Measurements from ENCODE around the gene MGAT5.
"Not testable (repeated sequence)": the region's sequence is repeated elsewhere in the genome, so short reads cannot be mapped to it uniquely, and the experiment has no call there.

The MGAT5 gene

GRCh38 chr2:134288814-134289213 is 34.9 kb downstream of the MGAT5 start:
- in situ Hi-C loops (cut with HindIII; ENCODE audit: low pct_ligation_motif_present, low pct_unique_long_range_greater_than_20kb, low sequenced_read_pairs), result no loop called here
- DNase-seq, result no peak

- in situ Hi-C loops (cut with HindIII; ENCODE audit: low pct_ligation_motif_present, low pct_unique_long_range_greater_than_20kb, low sequenced_read_pairs), result no loop called here
- DNase-seq, result no peak
These were observed 35.4 kb downstream of the MGAT5 start for GRCh38 chr2:134289225-134289624.

GRCh38 chr2:134290358-134290757 is 36.5 kb downstream of the MGAT5 start:
- no peak for DNase-seq
- in situ Hi-C loops (cut with HindIII; ENCODE audit: low pct_ligation_motif_present, low pct_unique_long_range_greater_than_20kb, low sequenced_read_pairs), result no loop called here

DNA sequence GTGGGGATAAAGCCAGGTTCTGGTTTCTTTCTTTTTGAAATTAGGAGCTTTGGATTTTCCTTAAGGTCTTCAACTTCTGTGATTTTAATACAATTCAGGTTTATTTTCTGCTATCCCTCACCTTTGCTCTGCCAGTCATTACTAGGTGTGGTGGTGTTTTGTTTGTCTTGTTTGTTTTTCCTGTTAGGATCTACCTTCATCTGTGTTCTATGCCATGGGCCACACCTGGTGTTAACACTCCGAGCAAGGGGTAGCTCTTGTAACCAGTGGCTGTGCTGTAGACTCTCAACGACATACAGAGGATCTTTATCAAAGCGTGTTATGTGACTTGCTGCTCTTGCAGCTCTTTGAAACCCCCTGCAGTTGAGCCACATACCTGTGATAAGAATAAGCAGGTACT is 38.6 kb downstream of the MGAT5 start:
- in situ Hi-C loops (cut with HindIII; ENCODE audit: low pct_ligation_motif_present, low pct_unique_long_range_greater_than_20kb, low sequenced_read_pairs), result no loop called here
- no peak for DNase-seq

GRCh38 chr2:134293719-134294537 is 40.1 kb downstream of the MGAT5 start:
- no peak for DNase-seq
- in situ Hi-C loops (cut with HindIII; ENCODE audit: low pct_ligation_motif_present, low pct_unique_long_range_greater_than_20kb, low sequenced_read_pairs), result no loop called here

DNA sequence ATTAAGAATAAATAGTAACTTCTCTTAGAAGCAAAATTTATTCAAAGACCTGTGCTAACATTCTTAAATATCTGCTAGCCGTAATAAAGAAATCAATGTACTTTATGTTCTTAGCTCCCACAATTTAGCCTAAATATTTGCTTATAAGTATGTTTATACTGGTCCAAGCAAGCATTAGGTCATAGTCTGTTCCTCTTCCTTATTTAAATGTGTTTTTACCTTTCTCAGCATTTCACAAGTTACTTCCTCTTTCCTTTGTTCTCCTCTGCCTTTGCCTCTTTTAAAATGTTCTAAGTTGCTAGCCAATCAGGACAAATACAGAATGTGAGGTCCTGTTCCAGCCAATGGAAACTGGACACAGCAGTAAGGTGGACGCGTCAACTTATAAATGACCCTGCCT is 40.7 kb downstream of the MGAT5 start:
- in situ Hi-C loops (cut with HindIII; ENCODE audit: low pct_ligation_motif_present, low pct_unique_long_range_greater_than_20kb, low sequenced_read_pairs); DNase-seq: not testable (repeated sequence)

- DNase-seq, result no peak
- in situ Hi-C loops (cut with HindIII; ENCODE audit: low pct_ligation_motif_present, low pct_unique_long_range_greater_than_20kb, low sequenced_read_pairs), result no loop called here
These were observed 41.6 kb downstream of the MGAT5 start for GRCh38 chr2:134295441-134295840.

GRCh38 chr2:134296301-134296700 is 42.4 kb downstream of the MGAT5 start:
- no peak for DNase-seq
- in situ Hi-C loops (cut with HindIII; ENCODE audit: low pct_ligation_motif_present, low pct_unique_long_range_greater_than_20kb, low sequenced_read_pairs), result no loop called here

DNA sequence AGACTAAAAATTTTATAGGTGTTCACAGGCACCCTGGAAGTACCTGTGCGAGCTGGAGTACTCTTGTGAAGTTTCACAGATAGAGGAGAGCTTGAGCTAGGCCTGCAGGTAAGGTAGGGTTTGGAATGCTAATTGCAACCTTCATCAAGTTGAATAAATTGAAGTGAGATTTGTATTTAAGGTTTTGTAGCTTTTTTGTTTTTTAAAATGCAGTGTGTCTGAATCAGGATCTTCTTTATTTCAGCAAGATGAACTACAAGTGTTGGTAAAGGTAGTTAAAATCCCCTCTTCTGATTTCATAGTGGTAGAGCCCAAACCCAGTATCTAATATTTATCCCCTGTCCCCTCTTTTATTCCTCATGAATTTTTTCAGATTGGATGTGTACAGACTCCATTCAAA is 45.5 kb downstream of the MGAT5 start:
- no peak for DNase-seq
- in situ Hi-C loops (cut with HindIII; ENCODE audit: low pct_ligation_motif_present, low pct_unique_long_range_greater_than_20kb, low sequenced_read_pairs), result no loop called here

DNA sequence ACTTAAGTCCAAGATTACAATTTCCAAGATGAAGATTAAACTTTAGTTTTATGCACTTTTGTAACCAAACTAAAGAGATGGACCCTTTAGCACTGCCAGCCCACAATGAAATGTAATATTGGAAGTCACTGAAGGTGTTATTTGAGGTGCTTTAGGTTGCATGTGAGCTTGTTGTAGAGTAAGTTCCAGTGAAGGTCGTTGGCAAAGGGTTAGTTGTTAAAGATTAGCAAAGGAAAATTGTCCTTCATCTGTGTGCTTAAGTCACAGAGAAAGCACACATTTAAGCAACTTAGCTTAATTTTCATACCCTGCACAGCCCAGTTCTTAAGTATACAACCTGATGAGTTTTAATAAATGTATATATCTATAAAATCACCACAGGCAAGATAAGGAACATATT is 46.7 kb downstream of the MGAT5 start:
- no peak for DNase-seq
- in situ Hi-C loops (cut with HindIII; ENCODE audit: low pct_ligation_motif_present, low pct_unique_long_range_greater_than_20kb, low sequenced_read_pairs), result no loop called here

GRCh38 chr2:134301099-134301927 is 47.4 kb downstream of the MGAT5 start:
- in situ Hi-C loops (cut with HindIII; ENCODE audit: low pct_ligation_motif_present, low pct_unique_long_range_greater_than_20kb, low sequenced_read_pairs), result no loop called here
- DNase-seq, result no peak

GRCh38 chr2:134301928-134302260 is 48.0 kb downstream of the MGAT5 start:
- DNase-seq, result no peak
- in situ Hi-C loops (cut with HindIII; ENCODE audit: low pct_ligation_motif_present, low pct_unique_long_range_greater_than_20kb, low sequenced_read_pairs), result no loop called here

GRCh38 chr2:134304394-134305108 is 50.7 kb downstream of the MGAT5 start:
- DNase-seq, result no peak
- in situ Hi-C loops (cut with HindIII; ENCODE audit: low pct_ligation_motif_present, low pct_unique_long_range_greater_than_20kb, low sequenced_read_pairs), result no loop called here

DNA sequence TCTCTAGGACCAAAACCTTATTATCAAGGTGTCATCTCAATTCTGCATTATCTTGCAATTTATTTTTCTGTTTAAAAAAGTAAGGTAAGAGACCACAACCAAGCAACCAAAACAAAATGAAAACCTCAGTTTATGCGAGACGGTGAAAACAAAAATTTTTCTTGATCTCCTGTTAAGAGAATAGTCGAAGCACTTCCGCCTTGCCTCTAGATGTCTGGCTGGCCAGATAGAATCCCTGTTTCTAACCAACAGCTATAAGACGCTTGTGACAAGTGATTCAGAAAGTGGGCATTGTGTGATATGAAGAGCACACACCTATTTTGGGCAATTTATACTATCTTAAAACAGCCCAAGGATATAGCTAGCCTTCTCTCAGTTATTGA is 51.2 kb downstream of the MGAT5 start:
- in situ Hi-C loops (cut with HindIII; ENCODE audit: low pct_ligation_motif_present, low pct_unique_long_range_greater_than_20kb, low sequenced_read_pairs), result no loop called here
- no peak for DNase-seq

GRCh38 chr2:134306521-134306920 is 52.6 kb downstream of the MGAT5 start:
- no peak for DNase-seq
- in situ Hi-C loops (cut with HindIII; ENCODE audit: low pct_ligation_motif_present, low pct_unique_long_range_greater_than_20kb, low sequenced_read_pairs), result no loop called here

GRCh38 chr2:134307334-134307733 is 53.5 kb downstream of the MGAT5 start:
- in situ Hi-C loops (cut with HindIII; ENCODE audit: low pct_ligation_motif_present, low pct_unique_long_range_greater_than_20kb, low sequenced_read_pairs), result no loop called here
- DNase-seq, result no peak

GRCh38 chr2:134308474-134309385 is 54.9 kb downstream of the MGAT5 start:
- in situ Hi-C loops (cut with HindIII; ENCODE audit: low pct_ligation_motif_present, low pct_unique_long_range_greater_than_20kb, low sequenced_read_pairs), result no loop called here
- DNase-seq, result no peak

Measured in ACHN (cell line).